Measurements from ENCODE around the gene TMEM82.

GRCh38 chr1:15770313-15770962, 28.1 kb downstream of the TMEM82 start:
- no peak for TF ChIP-seq CTCF (optimal IDR thresholded peaks at IDR 0.05 in 1 of 3, IDR thresholded peaks at IDR 0.05 in 1 of 3, conservative IDR thresholded peaks at IDR 0.05 in 1 of 3; ENCODE audit: extremely low read depth in 1 of 3, insufficient read depth in 2 of 3, low read length in 3 of 3)
- no peak for TF ChIP-seq EZH2 (IDR thresholded peaks at IDR 0.05; ENCODE audit: low read length)

All from keratinocyte (primary cell).